Type B pancreatic cell (in vitro differentiated cells): ENCODE results near the gene CLCN6. TPM values are rescaled to one million over a fixed set of nuclear protein-coding genes. Genes with fewer than 3 reads are reported as not detected.

Source experiments
- DNase-seq: peaks from one replicate; pipeline ENCODE4 v3.0.0; 2021; ENCODE audit warnings: mixed read lengths; ENCODE audit not compliant: unreplicated experiment; ENCODE audit errors: extremely low spot score
- H3K27ac Mint-ChIP-seq: 2 replicates; pipeline ENCODE4 v1.8.0; 2021; ENCODE audit warnings: mild to moderate bottlenecking, mixed read lengths
- H3K27me3 Mint-ChIP-seq: 2 replicates; pipeline ENCODE4 v1.8.0; 2021; ENCODE audit warnings: mixed read lengths
- H3K36me3 Mint-ChIP-seq: 2 replicates; pipeline ENCODE4 v1.8.0; 2021; ENCODE audit warnings: mixed read lengths
- H3K4me1 Mint-ChIP-seq: one replicate; pipeline ENCODE4 v1.8.0; 2021; ENCODE audit warnings: mixed read lengths; ENCODE audit not compliant: unreplicated experiment
- H3K4me3 Mint-ChIP-seq: 2 replicates; pipeline ENCODE4 v1.8.0; 2021; ENCODE audit warnings: mild to moderate bottlenecking, mixed read lengths
- H3K9me3 Mint-ChIP-seq: 2 replicates; pipeline ENCODE4 v1.8.0; 2021; ENCODE audit warnings: mixed read lengths
- CTCF ChIP-seq: fragments of 200-600 bp; sonication (generic); conservative IDR thresholded peaks from 2 replicates; pipeline ENCODE4 v1.5.0; 2021; ENCODE audit warnings: antibody characterized with exemption, mild to moderate bottlenecking
- total RNA-seq: library from RNA; stranded (reverse); gene quantifications from 2 replicates; pipeline ENCODE4 v1.2.1, GENCODE V29; 2021; ENCODE audit warnings: low replicate concordance

The CLCN6 gene
- total RNA-seq, 1 donor from 2014 or later, result 31.1 TPM

- Mint-ChIP-seq H3K4me1 (peaks cover 39% of the 10 kb centered on the region), H3K27me3 (no peaks in the 10 kb centered on the region), H3K4me3 (peak overlapping the region; percentile 100), H3K9me3 (no peaks in the 10 kb centered on the region), H3K36me3 (peaks cover 5% of the 10 kb centered on the region), H3K27ac (peak overlapping the region; percentile 100)
- no peak for DNase-seq
- no peak for TF ChIP-seq CTCF
Measured at GRCh38 chr1:11804666-11805421, 1.1 kb upstream of the CLCN6 start.

DNA sequence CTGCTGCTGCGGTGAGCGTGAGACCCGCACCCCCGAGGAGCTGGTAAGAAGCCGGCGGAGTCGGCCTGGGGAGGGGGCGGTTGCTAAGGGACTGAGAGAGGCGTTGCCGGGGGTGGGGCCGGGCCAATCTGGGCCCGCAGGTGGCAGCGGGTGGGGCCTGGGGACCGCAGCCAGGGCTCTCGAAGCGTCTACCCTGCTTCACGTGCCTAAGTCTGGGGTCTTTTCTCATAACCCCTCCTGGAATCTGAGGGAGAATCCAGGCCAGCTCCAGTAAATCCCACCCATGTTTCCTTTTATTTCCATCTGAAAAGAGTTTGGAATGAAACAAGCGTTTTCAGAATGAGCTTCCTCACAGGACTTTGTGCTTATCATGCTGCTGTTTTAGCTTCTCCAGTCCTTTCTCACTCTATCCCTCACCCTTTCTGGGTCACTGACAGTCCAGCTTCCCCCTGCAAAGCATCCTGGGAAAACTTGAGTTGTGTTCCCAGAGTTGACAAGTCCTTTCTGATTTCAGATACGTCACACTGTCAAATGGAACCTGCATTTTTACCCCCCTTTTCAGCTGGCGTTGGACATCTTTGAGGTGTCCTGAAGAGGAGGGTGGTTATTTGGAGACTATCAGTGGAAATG, 431 bp downstream of the CLCN6 start:
- H3K27ac Mint-ChIP-seq, result peak overlapping the region; percentile 100
- peak overlapping the region; percentile 100 for H3K4me3 Mint-ChIP-seq
- H3K27me3 Mint-ChIP-seq, result no peaks in the 10 kb centered on the region
- no peaks in the 10 kb centered on the region for H3K9me3 Mint-ChIP-seq
- peaks cover 39% of the 10 kb centered on the region for H3K4me1 Mint-ChIP-seq
- no peak for DNase-seq
- no peak for TF ChIP-seq CTCF
- peaks cover 5% of the 10 kb centered on the region for H3K36me3 Mint-ChIP-seq

DNA sequence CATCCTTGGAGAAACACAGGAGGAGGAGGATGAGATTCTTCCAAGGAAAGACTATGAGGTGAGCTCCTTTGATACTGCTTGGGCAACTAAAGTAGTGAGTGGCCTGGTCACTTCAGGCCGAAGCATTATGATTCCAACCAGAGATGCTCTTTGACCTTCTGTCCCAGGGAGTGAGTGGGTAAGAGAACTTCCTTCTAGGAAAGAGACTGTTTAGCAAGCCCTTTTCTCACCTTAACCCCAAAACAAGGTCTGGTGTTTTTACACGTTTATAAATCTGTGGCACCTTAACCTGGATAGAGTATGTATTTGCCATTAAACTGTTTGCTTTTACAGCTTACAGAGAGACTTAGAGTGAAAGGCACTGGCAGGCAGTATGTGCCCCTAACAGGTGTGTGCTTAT, 1.1 kb downstream of the CLCN6 start:
- H3K9me3 Mint-ChIP-seq, result no peaks in the 10 kb centered on the region
- H3K36me3 Mint-ChIP-seq, result peaks cover 11% of the 10 kb centered on the region
- H3K27me3 Mint-ChIP-seq, result no peaks in the 10 kb centered on the region
- peaks cover 34% of the 10 kb centered on the region for H3K4me1 Mint-ChIP-seq
- DNase-seq, result no peak
- H3K27ac Mint-ChIP-seq, result peak overlapping the region; percentile 100
- H3K4me3 Mint-ChIP-seq, result peak overlapping the region; percentile 100
- no peak for TF ChIP-seq CTCF

DNA sequence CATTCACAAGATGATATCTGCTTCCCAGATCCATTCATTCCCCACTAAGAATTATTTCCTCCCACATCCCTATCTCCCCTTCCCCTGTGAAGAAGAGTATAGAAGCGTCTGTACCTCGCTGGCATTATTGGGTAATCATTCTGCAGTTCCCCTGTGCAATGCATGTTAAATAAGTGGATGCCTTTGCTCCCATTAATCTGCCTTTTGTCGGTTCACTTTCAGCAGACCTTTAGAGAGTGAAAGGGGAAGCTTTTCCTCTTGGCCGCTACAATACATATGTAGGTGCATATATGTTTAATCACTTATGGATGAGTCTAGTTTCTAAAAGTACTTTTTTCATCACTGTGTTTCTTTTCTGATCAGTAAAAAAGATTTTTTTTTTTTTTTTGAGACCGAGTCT, 7.0 kb downstream of the CLCN6 start:
- H3K27ac Mint-ChIP-seq, result no peak overlapping the region
- no peak overlapping the region for H3K4me3 Mint-ChIP-seq
- H3K27me3 Mint-ChIP-seq, result no peaks in the 10 kb centered on the region
- no peak for TF ChIP-seq CTCF
- H3K4me1 Mint-ChIP-seq, result peaks cover 16% of the 10 kb centered on the region
- no peaks in the 10 kb centered on the region for H3K9me3 Mint-ChIP-seq
- no peak for DNase-seq
- H3K36me3 Mint-ChIP-seq, result peaks cover 21% of the 10 kb centered on the region

DNA sequence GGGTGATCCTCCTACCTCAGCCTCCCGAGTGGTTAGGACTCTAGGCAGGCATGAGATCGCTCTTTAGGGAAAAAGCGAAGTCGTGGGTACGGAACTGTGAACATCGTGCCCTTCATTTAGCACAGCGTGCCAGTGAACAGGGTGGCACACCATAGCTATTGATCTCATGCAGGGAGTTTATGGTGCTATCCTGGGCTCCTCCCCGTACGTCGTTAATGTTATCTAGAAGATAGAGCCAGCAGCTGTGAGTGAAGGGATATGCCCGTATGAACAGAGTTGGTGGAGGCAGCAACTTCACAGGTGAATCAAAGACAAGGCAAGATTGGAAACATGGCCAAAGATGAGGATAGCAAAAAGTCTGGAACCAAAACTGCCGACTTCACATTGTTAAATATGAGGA, 11.2 kb downstream of the CLCN6 start:
- no peaks in the 10 kb centered on the region for H3K27me3 Mint-ChIP-seq
- peaks cover 5% of the 10 kb centered on the region for H3K4me1 Mint-ChIP-seq
- peaks cover 19% of the 10 kb centered on the region for H3K36me3 Mint-ChIP-seq
- DNase-seq, result no peak
- H3K4me3 Mint-ChIP-seq, result no peak overlapping the region
- no peaks in the 10 kb centered on the region for H3K9me3 Mint-ChIP-seq
- TF ChIP-seq CTCF, result no peak
- H3K27ac Mint-ChIP-seq, result no peak overlapping the region
